ENCODE results near the gene PHACTR1. TPM values are rescaled to one million over a fixed set of nuclear protein-coding genes. Genes with fewer than 3 reads are reported as not detected.

PHACTR1 gene
- total and polyA plus RNA-seq, 2 experiments from 2014 or later: 0.65 to 3.2 TPM

- Histone ChIP-seq H3K4me1 (ENCODE audit: insufficient read depth) (no peaks in the 10 kb centered on the region), H3K9ac (no peak overlapping the region), H3K4me2 (ENCODE audit: unreplicated experiment) (no peak overlapping the region), H3K9me3 (ENCODE audit: low read depth) (no peaks in the 10 kb centered on the region), H4K20me1 (ENCODE audit: insufficient read depth) (no peaks in the 10 kb centered on the region), H3K4me3 (no peak overlapping the region), H3K9me2 (ENCODE audit: insufficient read depth) (no peaks in the 10 kb centered on the region), H3K36me3 (ENCODE audit: low read depth) (no peaks in the 10 kb centered on the region), H3K27me3 (replicated peaks; ENCODE audit: insufficient read depth) (peaks cover 14% of the 10 kb centered on the region), H3K79me2 (ENCODE audit: insufficient read depth) (no peaks in the 10 kb centered on the region), H3K27ac (no peak overlapping the region), H3F3A (ENCODE audit: insufficient read depth) (no peaks in the 10 kb centered on the region), H2AFZ (no peak overlapping the region)
- TF ChIP-seq EZH2phosphoT487 (IDR thresholded peaks at IDR 0.05; ENCODE audit: insufficient read depth, low read depth) (no peak), EZH2 (IDR thresholded peaks at IDR 0.05; ENCODE audit: insufficient read depth, poor library complexity, severe bottlenecking) (no peak)
- in situ Hi-C loops (cut with MboI): no loop called here
- DNase-seq: no peak
- 83 to 91% methylated on average over 2 of the region's 2 CpGs for WGBS, 2 experiments (ENCODE audit: low coverage in 1 of 2, low lambda C conversion rate in 2 of 2, missing lambda C conversion rate in 2 of 2)
Measured at GRCh38 chr6:13256266-13257001, 539.9 kb downstream of the PHACTR1 start.

- TF ChIP-seq EZH2 (IDR thresholded peaks at IDR 0.05; ENCODE audit: insufficient read depth, poor library complexity, severe bottlenecking): no peak
- TF ChIP-seq EZH2phosphoT487 (IDR thresholded peaks at IDR 0.05; ENCODE audit: insufficient read depth, low read depth): no peak
- H3K4me3 ChIP-seq: no peak overlapping the region
- no peak overlapping the region for H2AFZ ChIP-seq
- no peaks in the 10 kb centered on the region for H3K9me2 ChIP-seq (ENCODE audit: insufficient read depth)
- H3K27ac ChIP-seq: no peak overlapping the region
- H3K36me3 ChIP-seq (ENCODE audit: low read depth): no peaks in the 10 kb centered on the region
- no peaks in the 10 kb centered on the region for H4K20me1 ChIP-seq (ENCODE audit: insufficient read depth)
- in situ Hi-C loops (cut with MboI): no loop called here
- no peaks in the 10 kb centered on the region for H3F3A ChIP-seq (ENCODE audit: insufficient read depth)
- H3K79me2 ChIP-seq (ENCODE audit: insufficient read depth): no peaks in the 10 kb centered on the region
- H3K9me3 ChIP-seq (ENCODE audit: low read depth): no peaks in the 10 kb centered on the region
- H3K4me1 ChIP-seq (ENCODE audit: insufficient read depth): no peaks in the 10 kb centered on the region
- WGBS, 2 experiments (ENCODE audit: low coverage in 1 of 2, low lambda C conversion rate in 2 of 2, missing lambda C conversion rate in 2 of 2): 84 to 88% methylated on average over 3 of the region's 3 CpGs
- H3K4me2 ChIP-seq (ENCODE audit: unreplicated experiment): no peak overlapping the region
- DNase-seq: no peak
- H3K9ac ChIP-seq: no peak overlapping the region
- H3K27me3 ChIP-seq (replicated peaks; ENCODE audit: insufficient read depth): peaks cover 16% of the 10 kb centered on the region
Measured at GRCh38 chr6:13259393-13259792, 542.8 kb downstream of the PHACTR1 start.

GRCh38 chr6:13260101-13260598, 543.6 kb downstream of the PHACTR1 start:
- no peak overlapping the region for H3K9ac ChIP-seq
- H4K20me1 ChIP-seq (ENCODE audit: insufficient read depth): no peaks in the 10 kb centered on the region
- H3K27me3 ChIP-seq (replicated peaks; ENCODE audit: insufficient read depth): peaks cover 16% of the 10 kb centered on the region
- DNase-seq: no peak
- H3K36me3 ChIP-seq (ENCODE audit: low read depth): no peaks in the 10 kb centered on the region
- H3K4me2 ChIP-seq (ENCODE audit: unreplicated experiment): no peak overlapping the region
- H3K27ac ChIP-seq: no peak overlapping the region
- in situ Hi-C loops (cut with MboI): no loop called here
- H3F3A ChIP-seq (ENCODE audit: insufficient read depth): no peaks in the 10 kb centered on the region
- no peaks in the 10 kb centered on the region for H3K9me3 ChIP-seq (ENCODE audit: low read depth)
- TF ChIP-seq EZH2 (IDR thresholded peaks at IDR 0.05; ENCODE audit: insufficient read depth, poor library complexity, severe bottlenecking): no peak
- TF ChIP-seq EZH2phosphoT487 (IDR thresholded peaks at IDR 0.05; ENCODE audit: insufficient read depth, low read depth): no peak
- H3K9me2 ChIP-seq (ENCODE audit: insufficient read depth): no peaks in the 10 kb centered on the region
- H3K4me1 ChIP-seq (ENCODE audit: insufficient read depth): no peaks in the 10 kb centered on the region
- H2AFZ ChIP-seq: no peak overlapping the region
- 94 to 95% methylated on average over 7 of the region's 7 CpGs for WGBS, 2 experiments (ENCODE audit: low coverage in 1 of 2, low lambda C conversion rate in 2 of 2, missing lambda C conversion rate in 2 of 2)
- H3K79me2 ChIP-seq (ENCODE audit: insufficient read depth): no peaks in the 10 kb centered on the region
- no peak overlapping the region for H3K4me3 ChIP-seq

- H3K9ac ChIP-seq: no peak overlapping the region
- H3K9me3 ChIP-seq (ENCODE audit: low read depth): no peaks in the 10 kb centered on the region
- no peaks in the 10 kb centered on the region for H4K20me1 ChIP-seq (ENCODE audit: insufficient read depth)
- H3K27me3 ChIP-seq (replicated peaks; ENCODE audit: insufficient read depth): peaks cover 21% of the 10 kb centered on the region
- H3F3A ChIP-seq (ENCODE audit: insufficient read depth): no peaks in the 10 kb centered on the region
- no peak for DNase-seq
- no peak overlapping the region for H2AFZ ChIP-seq
- TF ChIP-seq EZH2phosphoT487 (IDR thresholded peaks at IDR 0.05; ENCODE audit: insufficient read depth, low read depth): no peak
- no peak for TF ChIP-seq EZH2 (IDR thresholded peaks at IDR 0.05; ENCODE audit: insufficient read depth, poor library complexity, severe bottlenecking)
- 91 to 93% methylated on average over 5 of the region's 5 CpGs for WGBS, 2 experiments (ENCODE audit: low coverage in 1 of 2, low lambda C conversion rate in 2 of 2, missing lambda C conversion rate in 2 of 2)
- in situ Hi-C loops (cut with MboI): no loop called here
- H3K4me3 ChIP-seq: no peak overlapping the region
- H3K27ac ChIP-seq: no peak overlapping the region
- no peaks in the 10 kb centered on the region for H3K9me2 ChIP-seq (ENCODE audit: insufficient read depth)
- no peaks in the 10 kb centered on the region for H3K36me3 ChIP-seq (ENCODE audit: low read depth)
- H3K79me2 ChIP-seq (ENCODE audit: insufficient read depth): no peaks in the 10 kb centered on the region
- no peaks in the 10 kb centered on the region for H3K4me1 ChIP-seq (ENCODE audit: insufficient read depth)
- H3K4me2 ChIP-seq (ENCODE audit: unreplicated experiment): no peak overlapping the region
Measured at GRCh38 chr6:13260831-13261230, 544.3 kb downstream of the PHACTR1 start.

Measured in GM23248 (cell line).